Transverse colon (tissue), 4 donors: ENCODE results near the gene SPAG7.
A peak's percentile ranks its signal among the peaks of the same experiment; 100 is the strongest.

Experiments used
- CTCF ChIP-seq, 5 experiments: fragments of 200-600 bp in 3 of 5; fragments of 450-650 bp in 2 of 5; sonication (generic) in 3 of 5; IDR thresholded peaks; 1 replicate in 2 of 5; 2 replicates in 3 of 5; pipeline ENCODE4 v1.5.1; 2016 to 2017; ENCODE audit warnings: antibody characterized with exemption in 5 of 5, inconsistent platforms in 3 of 5, mild to moderate bottlenecking in 2 of 5, moderate library complexity in 1 of 5
- EP300 ChIP-seq: sonication (generic); formaldehyde crosslinking; IDR thresholded peaks from one replicate; pipeline ENCODE4 v1.6.1; 2017; ENCODE audit warnings: antibody characterized with exemption, low read depth
- POLR2A ChIP-seq: fragments of 450-650 bp; IDR thresholded peaks from one replicate; pipeline ENCODE4 v1.6.1; 2016; ENCODE audit warnings: antibody characterized with exemption, mild to moderate bottlenecking, moderate library complexity
- POLR2AphosphoS5 ChIP-seq, 3 donors: sonication (generic); formaldehyde crosslinking; IDR thresholded peaks; one replicate each; pipeline ENCODE4 v1.6.1; 2016; ENCODE audit warnings: antibody characterized with exemption in 3 of 3

- TF ChIP-seq CTCF (IDR thresholded peaks at IDR 0.05) (no peak), POLR2AphosphoS5 (IDR thresholded peaks at IDR 0.05) (peak; percentile 24 to 54 (median 44)), POLR2A (no peak), EP300 (no peak)
Observed at GRCh38 chr17:4948931-4949320, 18.7 kb downstream of the SPAG7 start.
